Endothelial cell of umbilical vein (primary cell): Measurements from ENCODE around the gene NOLC1. TPM values are rescaled to one million over a fixed set of nuclear protein-coding genes. Genes with fewer than 3 reads are reported as not detected.

ENCODE experiments used
- BruUV-seq: library from RNA; stranded (reverse); fragments of 400-500 nt; replicated peaks from 2 replicates; lab custom pipeline; 2021; lab: Mats Ljungman, UMichigan
- CTCF ChIA-PET: fragments of 300-600, 350-600 bp; sonication (Branson Sonifier 250); formaldehyde crosslinking; loops from one replicate; lab custom pipeline; 2021; ENCODE audit warnings: antibody characterized with exemption, inconsistent platforms; lab: Charles Lee
- POLR2A ChIA-PET: fragments of 300-600, 350-600 bp; sonication (Branson Sonifier 250); formaldehyde crosslinking; loops from one replicate; lab custom pipeline; 2021; ENCODE audit warnings: antibody characterized with exemption, inconsistent platforms; lab: Charles Lee
- DNase-seq: peaks from one replicate; pipeline ENCODE4 v3.0.0-alpha.2; 2011; ENCODE audit warnings: low read depth, low spot score
- FAIRE-seq: peaks from 2 replicates; lab custom pipeline; 2011; peaks lifted over from hg19 to GRCh38; lab: Jason Lieb, UNC
- H2AFZ ChIP-seq: 2 replicates; pipeline ENCODE4 v1.6.0; 2012; ENCODE audit warnings: low read depth, low read length, control low read depth, inconsistent platforms
- H3K27ac ChIP-seq: 2 replicates; pipeline ENCODE4 v1.5.1; 2011; ENCODE audit warnings: low read depth, mild to moderate bottlenecking, control low read depth, low read length, moderate library complexity; ENCODE audit not compliant: insufficient read depth
- H3K27me3 ChIP-seq, 2 experiments: 2 replicates each; pipeline versions ENCODE4 v1.6.0 to v1.6.1; 2011; ENCODE audit warnings: low read length in 2 of 2, mixed read lengths in 1 of 2; ENCODE audit not compliant: control insufficient read depth in 2 of 2, insufficient read depth in 2 of 2
- H3K36me3 ChIP-seq, 2 experiments: 2 replicates in 1 of 2; 3 replicates in 1 of 2; pipeline ENCODE4 v1.5.1; 2011; ENCODE audit warnings: low read length in 2 of 2, mild to moderate bottlenecking in 1 of 2, moderate library complexity in 1 of 2; ENCODE audit not compliant: control insufficient read depth in 2 of 2, insufficient read depth in 2 of 2; ENCODE audit errors: extremely low read depth in 1 of 2
- H3K4me1 ChIP-seq: 3 replicates; pipeline ENCODE4 v1.5.1; 2011; ENCODE audit warnings: mild to moderate bottlenecking, low read length; ENCODE audit not compliant: control insufficient read depth, insufficient read depth; ENCODE audit errors: extremely low read depth
- H3K4me2 ChIP-seq: 2 replicates; pipeline ENCODE4 v1.6.1; 2011; ENCODE audit warnings: low read length, control low read depth, mixed read lengths; ENCODE audit not compliant: insufficient read depth
- H3K4me3 ChIP-seq, 3 experiments: fragments of 200-600 bp in 1 of 3; sonication (generic), shearing (Covaris generic) in 1 of 3; replicated peaks in 1 of 3; 2 replicates each; pipeline ENCODE4 v1.5.1; 2011 to 2016; ENCODE audit warnings: control low read depth in 3 of 3, low read length in 3 of 3, mild to moderate bottlenecking in 2 of 3, inconsistent platforms in 1 of 3, low read depth in 1 of 3, moderate library complexity in 1 of 3; ENCODE audit not compliant: insufficient read depth in 1 of 3
- H3K79me2 ChIP-seq: 2 replicates; pipeline ENCODE4 v1.6.0; 2012; ENCODE audit warnings: low read length, inconsistent platforms; ENCODE audit not compliant: control insufficient read depth, insufficient read depth
- H3K9ac ChIP-seq: replicated peaks from 2 replicates; pipeline ENCODE3; 2011; ENCODE audit warnings: low read length, control low read depth; ENCODE audit not compliant: insufficient read depth; ENCODE audit errors: extremely low read depth
- H3K9me1 ChIP-seq: replicated peaks from 3 replicates; pipeline ENCODE4 v1.6.0; 2011; ENCODE audit warnings: mild to moderate bottlenecking, low read length; ENCODE audit not compliant: control insufficient read depth, insufficient read depth; ENCODE audit errors: extremely low read depth
- H3K9me3 ChIP-seq: replicated peaks from 2 replicates; pipeline ENCODE4 v1.5.1; 2012; ENCODE audit warnings: low read length, inconsistent platforms; ENCODE audit not compliant: control insufficient read depth, insufficient read depth
- H4K20me1 ChIP-seq: replicated peaks from 2 replicates; pipeline ENCODE3; 2011; ENCODE audit warnings: mild to moderate bottlenecking, low read length; ENCODE audit not compliant: control insufficient read depth, insufficient read depth; ENCODE audit errors: extremely low read depth
- EZH2 ChIP-seq: IDR thresholded peaks from 2 replicates; pipeline ENCODE4 v1.6.1; 2012; ENCODE audit warnings: borderline replicate concordance, low read depth, mild to moderate bottlenecking, moderate library complexity, low read length, inconsistent platforms; ENCODE audit not compliant: severe bottlenecking
- FOS ChIP-seq: IDR thresholded peaks from 2 replicates; pipeline ENCODE4 v1.6.1; 2011; ENCODE audit warnings: mild to moderate bottlenecking, low read length, moderate library complexity, borderline replicate concordance; ENCODE audit not compliant: insufficient read depth
- GATA2 ChIP-seq: IDR thresholded peaks from 2 replicates; pipeline ENCODE4 v1.7.0; 2011; ENCODE audit warnings: low read depth, mild to moderate bottlenecking, moderate library complexity, mixed read lengths, low read length; ENCODE audit not compliant: insufficient read length, insufficient read depth
- JUN ChIP-seq: IDR thresholded peaks from 2 replicates; pipeline ENCODE4 v1.6.1; 2011; ENCODE audit warnings: borderline replicate concordance, low read depth; ENCODE audit not compliant: insufficient read length, insufficient read depth
- MYC ChIP-seq: IDR thresholded peaks from one replicate; pipeline ENCODE4 v1.6.1; 2011; ENCODE audit warnings: mild to moderate bottlenecking, low read depth, low read length
- POLR2A ChIP-seq: IDR thresholded peaks from 2 replicates; pipeline ENCODE4 v1.6.1; 2012; ENCODE audit warnings: low read depth, mild to moderate bottlenecking, control low read depth, low read length
- POLR2AphosphoS5 ChIP-seq: IDR thresholded peaks from 2 replicates; pipeline ENCODE4 v1.6.1; 2012; ENCODE audit warnings: low read depth, mild to moderate bottlenecking, control low read depth, low read length, moderate library complexity; ENCODE audit not compliant: insufficient read depth
- dilution Hi-C: fragments of 300-500 bp; cut with MboI; formaldehyde crosslinking; loops from one replicate; pipeline ENCODE4 v1.15.0; 2019; ENCODE audit warnings: low sequenced_read_pairs; ENCODE audit not compliant: extremely low pct_ligation_motif_present
- intact Hi-C: fragments of 100-400 bp; cut with micrococcal nuclease; formaldehyde crosslinking; loops from one replicate; pipeline ENCODE4 v1.10.0; 2022
- polyA plus RNA-seq, 4 experiments: library from polyadenylated mRNA; depleted of rRNA in 3 of 4; stranded (reverse) in 3 of 4; unstranded in 1 of 4; fragments of >200 nt; gene quantifications; 2 replicates each; pipeline versions ENCODE4 v1.2.1 to v1.2.3, GENCODE V29; 2011 to 2012; ENCODE audit warnings: missing spikeins in 1 of 4
- total RNA-seq: library from RNA; stranded (reverse); gene quantifications from 2 replicates; pipeline ENCODE4 v1.2.3, GENCODE V29; 2021
- TF ChIP-seq, protein P1 (sequence below), 2 donors: IDR thresholded peaks; 1 replicate in 1 of 2; 2 replicates in 1 of 2; pipeline ENCODE4 v1.5.1; 2011; ENCODE audit warnings: low read length in 2 of 2, mild to moderate bottlenecking in 2 of 2, moderate library complexity in 2 of 2, control low read depth in 1 of 2, inconsistent platforms in 1 of 2, low read depth in 1 of 2; ENCODE audit not compliant: insufficient read depth in 1 of 2; ENCODE audit errors: extremely low read depth in 1 of 2
- TF ChIP-seq, protein P2 (sequence below): IDR thresholded peaks from 2 replicates; pipeline ENCODE4 v1.6.1; 2011; ENCODE audit not compliant: insufficient read depth, insufficient read length

The NOLC1 gene
- total and polyA plus RNA-seq, 2 donors (not counting 3 experiments of a cell fraction or from before 2014, with no cell fraction given): 32.1 to 73.1 TPM

DNA sequence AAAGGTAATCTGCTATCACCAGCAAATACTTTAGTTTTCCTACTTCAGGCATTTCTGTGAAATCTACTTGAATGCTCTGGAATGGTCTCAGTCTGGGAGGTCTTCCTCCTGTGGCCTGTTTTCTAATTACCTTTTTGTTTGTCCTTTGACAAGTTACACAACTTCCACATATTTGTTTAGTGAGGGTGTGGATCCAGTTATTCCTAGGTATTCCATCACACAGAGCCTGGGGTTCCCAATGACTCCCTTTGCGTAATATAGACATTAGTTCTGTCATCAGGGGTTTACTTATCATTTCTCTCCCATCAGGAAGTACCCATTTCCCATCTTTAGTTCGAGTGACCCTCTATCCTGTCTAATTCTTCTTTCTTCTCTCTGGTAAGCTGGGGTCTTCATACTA is 45.8 kb downstream of the NOLC1 start:
- no peak for FAIRE-seq
- Histone ChIP-seq H3K9me3 (no peaks in the 10 kb centered on the region), H3K4me2 (no peak overlapping the region), H3K9me1 (no peaks in the 10 kb centered on the region), H3K79me2 (no peaks in the 10 kb centered on the region), H3K27me3 (peaks cover 16 to 21% of the 10 kb centered on the region in 2 experiments), H3K9ac (no peak overlapping the region), H4K20me1 (no peaks in the 10 kb centered on the region), H2AFZ (no peak overlapping the region), H3K4me3 (no peak overlapping the region), H3K27ac (no peak overlapping the region), H3K4me1 (no peaks in the 10 kb centered on the region), H3K36me3 (no peaks in the 10 kb centered on the region)
- no TSS peak for BruUV-seq
- no peak for DNase-seq
- intact Hi-C loops (no loop called here), dilution Hi-C loops (no loop called here)
- POLR2A ChIA-PET: no interaction called here
- CTCF ChIA-PET: no interaction called here
- TF ChIP-seq, protein P1, sequence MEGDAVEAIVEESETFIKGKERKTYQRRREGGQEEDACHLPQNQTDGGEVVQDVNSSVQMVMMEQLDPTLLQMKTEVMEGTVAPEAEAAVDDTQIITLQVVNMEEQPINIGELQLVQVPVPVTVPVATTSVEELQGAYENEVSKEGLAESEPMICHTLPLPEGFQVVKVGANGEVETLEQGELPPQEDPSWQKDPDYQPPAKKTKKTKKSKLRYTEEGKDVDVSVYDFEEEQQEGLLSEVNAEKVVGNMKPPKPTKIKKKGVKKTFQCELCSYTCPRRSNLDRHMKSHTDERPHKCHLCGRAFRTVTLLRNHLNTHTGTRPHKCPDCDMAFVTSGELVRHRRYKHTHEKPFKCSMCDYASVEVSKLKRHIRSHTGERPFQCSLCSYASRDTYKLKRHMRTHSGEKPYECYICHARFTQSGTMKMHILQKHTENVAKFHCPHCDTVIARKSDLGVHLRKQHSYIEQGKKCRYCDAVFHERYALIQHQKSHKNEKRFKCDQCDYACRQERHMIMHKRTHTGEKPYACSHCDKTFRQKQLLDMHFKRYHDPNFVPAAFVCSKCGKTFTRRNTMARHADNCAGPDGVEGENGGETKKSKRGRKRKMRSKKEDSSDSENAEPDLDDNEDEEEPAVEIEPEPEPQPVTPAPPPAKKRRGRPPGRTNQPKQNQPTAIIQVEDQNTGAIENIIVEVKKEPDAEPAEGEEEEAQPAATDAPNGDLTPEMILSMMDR (IDR thresholded peaks at IDR 0.05; ENCODE audit: extremely low read depth in 1 of 2, insufficient read depth in 1 of 2, low read depth in 1 of 2, low read length in 2 of 2): no peak
- no peak for TF ChIP-seq GATA2
- TF ChIP-seq, protein P2, sequence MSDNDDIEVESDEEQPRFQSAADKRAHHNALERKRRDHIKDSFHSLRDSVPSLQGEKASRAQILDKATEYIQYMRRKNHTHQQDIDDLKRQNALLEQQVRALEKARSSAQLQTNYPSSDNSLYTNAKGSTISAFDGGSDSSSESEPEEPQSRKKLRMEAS: no peak
- TF ChIP-seq JUN: no peak
- TF ChIP-seq EZH2: no peak
- TF ChIP-seq POLR2AphosphoS5: no peak
- no peak for TF ChIP-seq FOS
- TF ChIP-seq POLR2A: no peak
- no peak for TF ChIP-seq MYC
